ENCODE measurements around the gene DACT3.

Gene DACT3

DNA sequence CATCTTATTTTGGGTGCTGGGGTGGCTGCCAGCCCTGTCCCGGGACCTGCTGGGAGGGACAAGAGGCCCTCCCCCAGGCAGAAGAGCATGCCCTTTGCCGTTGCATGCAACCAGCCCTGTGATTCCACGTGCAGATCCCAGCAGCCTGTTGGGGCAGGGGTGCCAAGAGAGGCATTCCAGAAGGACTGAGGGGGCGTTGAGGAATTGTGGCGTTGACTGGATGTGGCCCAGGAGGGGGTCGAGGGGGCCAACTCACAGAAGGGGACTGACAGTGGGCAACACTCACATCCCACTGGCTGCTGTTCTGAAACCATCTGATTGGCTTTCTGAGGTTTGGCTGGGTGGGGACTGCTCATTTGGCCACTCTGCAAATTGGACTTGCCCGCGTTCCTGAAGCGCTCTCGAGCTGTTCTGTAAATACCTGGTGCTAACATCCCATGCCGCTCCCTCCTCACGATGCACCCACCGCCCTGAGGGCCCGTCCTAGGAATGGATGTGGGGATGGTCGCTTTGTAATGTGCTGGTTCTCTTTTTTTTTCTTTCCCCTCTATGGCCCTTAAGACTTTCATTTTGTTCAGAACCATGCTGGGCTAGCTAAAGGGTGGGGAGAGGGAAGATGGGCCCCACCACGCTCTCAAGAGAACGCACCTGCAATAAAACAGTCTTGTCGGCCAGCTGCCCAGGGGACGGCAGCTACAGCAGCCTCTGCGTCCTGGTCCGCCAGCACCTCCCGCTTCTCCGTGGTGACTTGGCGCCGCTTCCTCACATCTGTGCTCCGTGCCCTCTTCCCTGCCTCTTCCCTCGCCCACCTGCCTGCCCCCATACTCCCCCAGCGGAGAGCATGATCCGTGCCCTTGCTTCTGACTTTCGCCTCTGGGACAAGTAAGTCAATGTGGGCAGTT lies 51.2 kb downstream of the DACT3 start:
- TF ChIP-seq CTCF (IDR thresholded peaks at IDR 0.05; ENCODE audit: insufficient read depth, low read depth, low read length, missing control alignments): no peak
- DNase-seq (ENCODE audit: low read depth): no peak
- no peak overlapping the region for H3K4me3 ChIP-seq (ENCODE audit: low read depth, low read length)

DNA sequence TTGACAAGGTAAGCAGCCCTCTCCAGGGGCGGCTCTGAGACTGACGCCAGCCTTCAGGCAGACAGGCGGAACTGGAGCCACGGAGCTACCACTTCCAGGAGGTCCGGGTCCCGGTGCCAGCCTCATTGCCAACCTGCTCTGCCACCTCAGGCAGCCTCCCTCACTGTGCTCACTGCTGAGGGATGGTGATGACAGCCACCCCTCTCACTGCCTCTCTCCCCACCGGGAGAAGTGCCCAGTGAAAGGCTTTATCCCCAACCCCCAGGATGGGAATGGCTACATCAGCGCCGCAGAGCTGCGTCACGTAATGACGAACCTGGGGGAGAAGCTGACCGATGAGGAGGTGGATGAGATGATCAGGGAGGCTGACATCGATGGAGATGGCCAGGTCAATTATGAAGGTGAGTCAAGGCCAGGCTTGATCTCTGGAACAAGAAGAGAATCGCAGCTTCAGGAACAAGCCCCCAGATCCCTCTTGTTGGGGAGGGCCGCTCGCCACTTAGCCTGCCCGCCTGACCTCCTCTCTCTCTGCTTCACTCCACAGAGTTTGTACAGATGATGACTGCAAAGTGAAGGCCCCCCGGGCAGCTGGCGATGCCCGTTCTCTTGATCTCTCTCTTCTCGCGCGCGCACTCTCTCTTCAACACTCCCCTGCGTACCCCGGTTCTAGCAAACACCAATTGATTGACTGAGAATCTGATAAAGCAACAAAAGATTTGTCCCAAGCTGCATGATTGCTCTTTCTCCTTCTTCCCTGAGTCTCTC lies 52.2 kb downstream of the DACT3 start:
- no peak overlapping the region for H3K4me3 ChIP-seq (ENCODE audit: low read depth, low read length)
- no peak for TF ChIP-seq CTCF (IDR thresholded peaks at IDR 0.05; ENCODE audit: insufficient read depth, low read depth, low read length, missing control alignments)
- DNase-seq (ENCODE audit: low read depth): no peak

DNA sequence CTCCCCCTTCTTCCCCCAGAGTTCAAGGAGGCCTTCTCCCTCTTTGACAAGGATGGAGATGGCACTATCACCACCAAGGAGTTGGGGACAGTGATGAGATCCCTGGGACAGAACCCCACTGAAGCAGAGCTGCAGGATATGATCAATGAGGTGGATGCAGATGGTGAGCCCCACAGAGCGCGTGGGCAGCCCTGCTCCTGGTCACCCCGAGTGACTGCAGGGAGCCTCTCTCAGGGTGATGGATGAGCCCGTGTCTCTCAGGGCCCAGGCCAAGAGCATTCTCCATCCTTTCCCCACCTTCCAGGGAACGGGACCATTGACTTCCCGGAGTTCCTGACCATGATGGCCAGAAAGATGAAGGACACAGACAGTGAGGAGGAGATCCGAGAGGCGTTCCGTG lies 52.8 kb downstream of the DACT3 start:
- TF ChIP-seq CTCF (IDR thresholded peaks at IDR 0.05; ENCODE audit: insufficient read depth, low read depth, low read length, missing control alignments): no peak
- no peak for DNase-seq (ENCODE audit: low read depth)
- H3K4me3 ChIP-seq (ENCODE audit: low read depth, low read length): no peak overlapping the region

DNA sequence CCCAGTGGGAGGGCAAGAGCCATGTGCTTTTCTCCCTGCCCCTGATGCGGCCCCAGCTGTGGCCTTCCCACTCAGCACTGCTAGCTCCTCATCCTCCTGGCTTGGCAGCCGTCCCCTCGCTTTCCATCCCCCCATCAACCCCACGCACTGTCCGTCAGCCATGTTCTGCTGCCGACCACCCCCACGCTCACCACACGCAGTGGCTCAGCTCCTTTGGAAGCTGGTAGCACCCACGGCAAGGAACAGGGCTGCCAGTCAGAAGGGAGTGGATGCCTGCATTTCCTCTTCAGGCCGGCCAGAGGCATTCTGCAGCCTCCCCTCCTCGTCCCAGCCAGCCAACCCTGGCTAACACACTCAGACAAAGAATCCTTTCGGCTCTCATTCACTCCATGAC lies 53.5 kb downstream of the DACT3 start:
- no peak for TF ChIP-seq CTCF (IDR thresholded peaks at IDR 0.05; ENCODE audit: insufficient read depth, low read depth, low read length, missing control alignments)
- H3K4me3 ChIP-seq (ENCODE audit: low read depth, low read length): no peak overlapping the region
- DNase-seq (ENCODE audit: low read depth): no peak

- no peak for DNase-seq (ENCODE audit: low read depth)
- no peak for TF ChIP-seq CTCF (IDR thresholded peaks at IDR 0.05; ENCODE audit: insufficient read depth, low read depth, low read length, missing control alignments)
- H3K4me3 ChIP-seq (ENCODE audit: low read depth, low read length): no peak overlapping the region
These were observed 54.1 kb downstream of the DACT3 start for GRCh38 chr19:46606681-46607447.

- DNase-seq (ENCODE audit: low read depth): no peak
- no peak for TF ChIP-seq CTCF (IDR thresholded peaks at IDR 0.05; ENCODE audit: insufficient read depth, low read depth, low read length, missing control alignments)
- H3K4me3 ChIP-seq (ENCODE audit: low read depth, low read length): no peak overlapping the region
These were observed 55.0 kb downstream of the DACT3 start for GRCh38 chr19:46606019-46606418.

All from GM12865 (cell line).